ENCODE measurements around the gene TTC7B. TPM values are rescaled to one million over a fixed set of nuclear protein-coding genes. Genes with fewer than 3 reads are reported as not detected.
A peak's percentile ranks its signal among the peaks of the same experiment; 100 is the strongest.
"Not testable (repeated sequence)": the region's sequence is repeated elsewhere in the genome, so short reads cannot be mapped to it uniquely, and the experiment has no call there.

Gene TTC7B
- 46.0 and 69.5 TPM in 2 replicates for total RNA-seq

GRCh38 chr14:90815822-90816662 lies at the start of gene TTC7B:
Gene TTC7B, minus strand, starts transcription at chr14:90816430. Its CDS starts 135 bp downstream, at chr14:90816295.
- no peak for DNase-seq (ENCODE audit: low read depth)
- no peaks in the 10 kb centered on the region for H3K27me3 ChIP-seq (ENCODE audit: control insufficient read depth, insufficient read depth, low read length)
- no peaks in the 10 kb centered on the region for H3K36me3 ChIP-seq (ENCODE audit: control insufficient read depth, insufficient read depth, low read length)
- peak within 1 kb of the TSS; percentile 78 for H3K4me3 ChIP-seq (ENCODE audit: low read depth, low read length)
- no peak for TF ChIP-seq CTCF (IDR thresholded peaks at IDR 0.05; ENCODE audit: insufficient read depth, low read length, poor library complexity, severe bottlenecking)

GRCh38 chr14:90864741-90865140 lies 48.5 kb upstream of the TTC7B start:
- no peak for DNase-seq (ENCODE audit: low read depth)
- Histone ChIP-seq H3K27me3 (ENCODE audit: control insufficient read depth, insufficient read depth, low read length) (no peaks in the 10 kb centered on the region), H3K36me3 (ENCODE audit: control insufficient read depth, insufficient read depth, low read length) (no peaks in the 10 kb centered on the region), H3K4me3 (ENCODE audit: low read depth, low read length) (no peak overlapping the region)
- no peak for TF ChIP-seq CTCF (IDR thresholded peaks at IDR 0.05; ENCODE audit: insufficient read depth, low read length, poor library complexity, severe bottlenecking)

GRCh38 chr14:90858511-90858910 lies 42.3 kb upstream of the TTC7B start:
- TF ChIP-seq CTCF (IDR thresholded peaks at IDR 0.05; ENCODE audit: insufficient read depth, low read length, poor library complexity, severe bottlenecking): no peak
- H3K27me3 ChIP-seq (ENCODE audit: control insufficient read depth, insufficient read depth, low read length): no peaks in the 10 kb centered on the region
- H3K4me3 ChIP-seq (ENCODE audit: low read depth, low read length): no peak overlapping the region
- DNase-seq (ENCODE audit: low read depth): no peak
- no peaks in the 10 kb centered on the region for H3K36me3 ChIP-seq (ENCODE audit: control insufficient read depth, insufficient read depth, low read length)

- no peak for DNase-seq (ENCODE audit: low read depth)
- no peak overlapping the region for H3K4me3 ChIP-seq (ENCODE audit: low read depth, low read length)
- no peaks in the 10 kb centered on the region for H3K27me3 ChIP-seq (ENCODE audit: control insufficient read depth, insufficient read depth, low read length)
- TF ChIP-seq CTCF (IDR thresholded peaks at IDR 0.05; ENCODE audit: insufficient read depth, low read length, poor library complexity, severe bottlenecking): no peak
- no peaks in the 10 kb centered on the region for H3K36me3 ChIP-seq (ENCODE audit: control insufficient read depth, insufficient read depth, low read length)
These were observed 41.6 kb upstream of the TTC7B start for GRCh38 chr14:90857866-90858265.

- not testable (repeated sequence) for DNase-seq (ENCODE audit: low read depth); H3K27me3 ChIP-seq (ENCODE audit: control insufficient read depth, insufficient read depth, low read length); H3K4me3 ChIP-seq (ENCODE audit: low read depth, low read length); H3K36me3 ChIP-seq (ENCODE audit: control insufficient read depth, insufficient read depth, low read length)
These were observed 39.9 kb upstream of the TTC7B start for GRCh38 chr14:90856115-90856514.

- no peak for TF ChIP-seq CTCF (IDR thresholded peaks at IDR 0.05; ENCODE audit: insufficient read depth, low read length, poor library complexity, severe bottlenecking)
- Histone ChIP-seq H3K36me3 (ENCODE audit: control insufficient read depth, insufficient read depth, low read length) (no peaks in the 10 kb centered on the region), H3K4me3 (ENCODE audit: low read depth, low read length) (no peak overlapping the region), H3K27me3 (ENCODE audit: control insufficient read depth, insufficient read depth, low read length) (no peaks in the 10 kb centered on the region)
- DNase-seq (ENCODE audit: low read depth): no peak
These were observed 36.9 kb upstream of the TTC7B start for GRCh38 chr14:90853116-90853515.
